GM10266 (cell line): Measurements from ENCODE around the gene RAPGEFL1.
"Not testable (repeated sequence)": the region's sequence is repeated elsewhere in the genome, so short reads cannot be mapped to it uniquely, and the experiment has no call there.

ENCODE experiments used
- DNase-seq: peaks from one replicate; pipeline ENCODE4 v3.0.0; 2012; ENCODE audit errors: extremely low spot score
- CTCF ChIP-seq: IDR thresholded peaks from 2 replicates; pipeline ENCODE4 v1.5.1; 2012; ENCODE audit warnings: mild to moderate bottlenecking, low read depth; ENCODE audit not compliant: control insufficient read depth, insufficient read depth; ENCODE audit errors: missing control alignments

The RAPGEFL1 gene

GRCh38 chr17:40191237-40192208 lies 14.3 kb downstream of the RAPGEFL1 start:
- TF ChIP-seq CTCF: peak; percentile 91
- peak; percentile 85 for DNase-seq

GRCh38 chr17:40192961-40193360 lies 15.7 kb downstream of the RAPGEFL1 start:
- no peak for DNase-seq

GRCh38 chr17:40194821-40195220 lies 17.6 kb downstream of the RAPGEFL1 start:
- TF ChIP-seq CTCF: no peak
- DNase-seq: no peak

More at GRCh38 chr17:40192961-40193360, 15.7 kb downstream of the RAPGEFL1 start:
- TF ChIP-seq CTCF: no peak

GRCh38 chr17:40197550-40197949 lies 20.3 kb downstream of the RAPGEFL1 start:
- DNase-seq: no peak
- no peak for TF ChIP-seq CTCF

- DNase-seq: not testable (repeated sequence)
Observed at GRCh38 chr17:40197965-40198456, 20.7 kb downstream of the RAPGEFL1 start.

- no peak for TF ChIP-seq CTCF
Observed at GRCh38 chr17:40198576-40198975, 21.3 kb downstream of the RAPGEFL1 start.

GRCh38 chr17:40203131-40203530 lies 25.9 kb downstream of the RAPGEFL1 start:
- TF ChIP-seq CTCF: no peak
- DNase-seq: no peak

More at GRCh38 chr17:40198576-40198975, 21.3 kb downstream of the RAPGEFL1 start:
- DNase-seq: no peak

GRCh38 chr17:40206193-40206592 lies 28.9 kb downstream of the RAPGEFL1 start:
- not testable (repeated sequence) for DNase-seq
